Caco-2 (cell line): Measurements from ENCODE around the gene PLIN5. TPM values are rescaled to one million over a fixed set of nuclear protein-coding genes. Genes with fewer than 3 reads are reported as not detected.

Experiments used
- BruUV-seq: library from RNA; stranded (reverse); fragments of 400-500 nt; replicated peaks from 2 replicates; lab custom pipeline; 2021; lab: Mats Ljungman, UMichigan
- CTCF ChIA-PET: fragments of 300-600 bp; sonication (Branson Sonifier 250); formaldehyde crosslinking; loops from one replicate; lab custom pipeline; 2022; ENCODE audit warnings: antibody characterized with exemption; lab: Charles Lee
- POLR2A ChIA-PET: fragments of 300-600 bp; sonication (Branson Sonifier 250); formaldehyde crosslinking; loops from one replicate; lab custom pipeline; 2022; ENCODE audit warnings: antibody characterized with exemption; lab: Charles Lee
- DNase-seq, 2 experiments: peaks; one replicate each; pipeline versions ENCODE4 v3.0.0 to v3.0.0-alpha.2; 2020 to 2022
- H3K27me3 ChIP-seq: replicated peaks from 2 replicates; pipeline ENCODE4 v1.6.0; 2011; ENCODE audit warnings: low read length; ENCODE audit not compliant: control insufficient read depth, insufficient read depth
- H3K36me3 ChIP-seq: 2 replicates; pipeline ENCODE4 v1.5.1; 2011; ENCODE audit warnings: low read length; ENCODE audit not compliant: control insufficient read depth, insufficient read depth
- H3K4me1 ChIP-seq: fragments of 250-450 bp; sonication (Bioruptor Pico); 2 replicates; pipeline ENCODE4 v1.5.1; 2020; ENCODE audit warnings: mild to moderate bottlenecking
- H3K4me3 ChIP-seq: 2 replicates; pipeline ENCODE4 v1.5.1; 2011; ENCODE audit warnings: low read depth, mild to moderate bottlenecking, control low read depth, low read length
- H3K9me3 ChIP-seq: fragments of 250-450 bp; sonication (Bioruptor Pico); 2 replicates; pipeline ENCODE4 v1.5.1; 2020; ENCODE audit warnings: mild to moderate bottlenecking, moderate library complexity
- H3K27ac Mint-ChIP-seq: one replicate; pipeline ENCODE4 v1.8.0; 2022; ENCODE audit warnings: mixed read lengths; ENCODE audit not compliant: unreplicated experiment
- H3K27me3 Mint-ChIP-seq: one replicate; pipeline ENCODE4 v1.8.0; 2022; ENCODE audit warnings: mixed read lengths; ENCODE audit not compliant: insufficient read depth, unreplicated experiment
- H3K36me3 Mint-ChIP-seq: one replicate; pipeline ENCODE4 v1.8.0; 2022; ENCODE audit warnings: mild to moderate bottlenecking, mixed read lengths; ENCODE audit not compliant: insufficient read depth, unreplicated experiment
- H3K4me1 Mint-ChIP-seq: one replicate; pipeline ENCODE4 v1.8.0; 2022; ENCODE audit warnings: low read depth, mixed read lengths; ENCODE audit not compliant: unreplicated experiment
- H3K4me3 Mint-ChIP-seq: one replicate; pipeline ENCODE4 v1.8.0; 2022; ENCODE audit warnings: mild to moderate bottlenecking, moderate library complexity, mixed read lengths; ENCODE audit not compliant: unreplicated experiment
- H3K9me3 Mint-ChIP-seq: one replicate; pipeline ENCODE4 v1.8.0; 2022; ENCODE audit warnings: mixed read lengths; ENCODE audit not compliant: unreplicated experiment
- CTCF ChIP-seq, 2 experiments: fragments of 200-600 bp in 1 of 2; IDR thresholded peaks; 1 replicate in 1 of 2; 2 replicates in 1 of 2; pipeline versions ENCODE4 v1.5.1 to v1.8.0; 2011 to 2022; ENCODE audit warnings: antibody characterized with exemption in 1 of 2, control low read depth in 1 of 2, inconsistent platforms in 1 of 2, low read depth in 1 of 2, low read length in 1 of 2, mild to moderate bottlenecking in 1 of 2, moderate library complexity in 1 of 2; ENCODE audit not compliant: insufficient read depth in 1 of 2, severe bottlenecking in 1 of 2, unreplicated experiment in 1 of 2
- intact Hi-C: fragments of 100-400 bp; cut with micrococcal nuclease; formaldehyde crosslinking; loops from one replicate; pipeline ENCODE4 v1.10.0; 2022; ENCODE audit not compliant: unreplicated experiment
- total RNA-seq: library from RNA; stranded (reverse); gene quantifications from 2 replicates; pipeline ENCODE4 v1.2.3, GENCODE V29; 2022

The PLIN5 gene
- total RNA-seq, 1 experiment from 2014 or later: 0.73 TPM

GRCh38 chr19:4556597-4557127 is 21.6 kb upstream of the PLIN5 start:
- no TSS peak for BruUV-seq
- H3K4me3 ChIP-seq: no peak overlapping the region
- H3K4me1 Mint-ChIP-seq: peaks cover 7% of the 10 kb centered on the region
- H3K9me3 ChIP-seq: no peaks in the 10 kb centered on the region
- H3K27me3 ChIP-seq: no peaks in the 10 kb centered on the region
- TF ChIP-seq CTCF (IDR thresholded peaks at IDR 0.05; ENCODE audit: insufficient read depth in 1 of 2, low read depth in 1 of 2, low read length in 1 of 2, severe bottlenecking in 1 of 2, unreplicated experiment in 1 of 2): no peak
- intact Hi-C loops: loop anchor here (2.0 kb wide), 1 partner anchor 80 kb away; no protein-coding TSS in a partner anchor
- H3K36me3 Mint-ChIP-seq: peaks cover 5% of the 10 kb centered on the region
- CTCF ChIA-PET: no interaction called here
- DNase-seq: peak; percentile 53 to 69
- H3K9me3 Mint-ChIP-seq: peaks cover 11% of the 10 kb centered on the region
- POLR2A ChIA-PET: no interaction called here
- H3K4me3 Mint-ChIP-seq: peak overlapping the region; percentile 62
- peaks cover 4% of the 10 kb centered on the region for H3K27me3 Mint-ChIP-seq
- H3K36me3 ChIP-seq: no peaks in the 10 kb centered on the region
- no peak overlapping the region for H3K27ac Mint-ChIP-seq
- H3K4me1 ChIP-seq: peaks cover 11% of the 10 kb centered on the region; the same call in 1 of the 2 replicates

GRCh38 chr19:4555657-4556561 is 20.9 kb upstream of the PLIN5 start:
- intact Hi-C loops: loop anchor here (2.0 kb wide), 1 partner anchor 81 kb away; no protein-coding TSS in a partner anchor

More at GRCh38 chr19:4555657-4556561, 20.9 kb upstream of the PLIN5 start:
- peaks cover 11% of the 10 kb centered on the region; the same call in 1 of the 2 replicates for H3K4me1 ChIP-seq
- H3K4me3 ChIP-seq: no peak overlapping the region
- ChIA-PET POLR2A (no interaction called here), CTCF (no interaction called here)
- H3K9me3 ChIP-seq: no peaks in the 10 kb centered on the region
- BruUV-seq: no TSS peak
- DNase-seq: peak; percentile 62 to 70
- no peak for TF ChIP-seq CTCF (IDR thresholded peaks at IDR 0.05; ENCODE audit: insufficient read depth in 1 of 2, low read depth in 1 of 2, low read length in 1 of 2, severe bottlenecking in 1 of 2, unreplicated experiment in 1 of 2)
- Mint-ChIP-seq H3K9me3 (peaks cover 11% of the 10 kb centered on the region), H3K27me3 (peaks cover 4% of the 10 kb centered on the region), H3K27ac (no peak overlapping the region), H3K4me3 (peak overlapping the region; percentile 49), H3K36me3 (peaks cover 5% of the 10 kb centered on the region), H3K4me1 (peaks cover 7% of the 10 kb centered on the region)
- H3K36me3 ChIP-seq: no peaks in the 10 kb centered on the region
- no peaks in the 10 kb centered on the region for H3K27me3 ChIP-seq
